ENCODE data around the gene CACNG7. TPM values are rescaled to one million over a fixed set of nuclear protein-coding genes. Genes with fewer than 3 reads are reported as not detected.

CACNG7 gene
- total and polyA plus RNA-seq, 2 donors = 0.05 TPM; not detected in 1

- WGBS = 18% methylated on average over 17 of the region's 17 CpGs
Measured at GRCh38 chr19:53907690-53908089, 1.4 kb upstream of the CACNG7 start.

GRCh38 chr19:53908106-53908934 lies 758 bp upstream of the CACNG7 start:
- Histone ChIP-seq H3K9me3 (ENCODE audit: control insufficient read depth in 2 of 2, insufficient read depth in 1 of 2, low read length in 1 of 2) (no peaks in the 10 kb centered on the region), H3K4me3 (ENCODE audit: low read length in 2 of 2) (no peak overlapping the region), H3K36me3 (ENCODE audit: control insufficient read depth in 2 of 2, insufficient read depth in 2 of 2, low read length in 1 of 2) (no peaks in the 10 kb centered on the region), H3K27ac (ENCODE audit: low read depth in 1 of 2, low read length in 1 of 2) (no peak overlapping the region), H3K4me1 (ENCODE audit: control insufficient read depth in 2 of 2, insufficient read depth in 2 of 2, low read length in 2 of 2) (peaks cover 0 to 3% of the 10 kb centered on the region in 2 donors), H3K27me3 (ENCODE audit: control insufficient read depth in 2 of 2, insufficient read depth in 1 of 2, low read length in 1 of 2) (peaks cover 51 to 78% of the 10 kb centered on the region in 2 donors)
- 5% methylated on average over 51 of the region's 51 CpGs for WGBS
- peak in 3 of 9 donors; percentile 57 to 58 (median 57) for DNase-seq (ENCODE audit: low read depth in 6 of 9, low spot score in 9 of 9)

More at GRCh38 chr19:53907690-53908089, 1.4 kb upstream of the CACNG7 start:
- H3K4me1 ChIP-seq (ENCODE audit: control insufficient read depth in 2 of 2, insufficient read depth in 2 of 2, low read length in 2 of 2) = peaks cover 0 to 3% of the 10 kb centered on the region in 2 donors
- no peaks in the 10 kb centered on the region for H3K36me3 ChIP-seq (ENCODE audit: control insufficient read depth in 2 of 2, insufficient read depth in 2 of 2, low read length in 1 of 2)
- H3K27me3 ChIP-seq (ENCODE audit: control insufficient read depth in 2 of 2, insufficient read depth in 1 of 2, low read length in 1 of 2) = peaks cover 51 to 76% of the 10 kb centered on the region in 2 donors
- DNase-seq (ENCODE audit: low read depth in 6 of 9, low spot score in 9 of 9) = no peak
- no peak overlapping the region for H3K27ac ChIP-seq (ENCODE audit: low read depth in 1 of 2, low read length in 1 of 2)
- H3K9me3 ChIP-seq (ENCODE audit: control insufficient read depth in 2 of 2, insufficient read depth in 1 of 2, low read length in 1 of 2) = no peaks in the 10 kb centered on the region
- no peak overlapping the region for H3K4me3 ChIP-seq (ENCODE audit: low read length in 2 of 2)

DNA sequence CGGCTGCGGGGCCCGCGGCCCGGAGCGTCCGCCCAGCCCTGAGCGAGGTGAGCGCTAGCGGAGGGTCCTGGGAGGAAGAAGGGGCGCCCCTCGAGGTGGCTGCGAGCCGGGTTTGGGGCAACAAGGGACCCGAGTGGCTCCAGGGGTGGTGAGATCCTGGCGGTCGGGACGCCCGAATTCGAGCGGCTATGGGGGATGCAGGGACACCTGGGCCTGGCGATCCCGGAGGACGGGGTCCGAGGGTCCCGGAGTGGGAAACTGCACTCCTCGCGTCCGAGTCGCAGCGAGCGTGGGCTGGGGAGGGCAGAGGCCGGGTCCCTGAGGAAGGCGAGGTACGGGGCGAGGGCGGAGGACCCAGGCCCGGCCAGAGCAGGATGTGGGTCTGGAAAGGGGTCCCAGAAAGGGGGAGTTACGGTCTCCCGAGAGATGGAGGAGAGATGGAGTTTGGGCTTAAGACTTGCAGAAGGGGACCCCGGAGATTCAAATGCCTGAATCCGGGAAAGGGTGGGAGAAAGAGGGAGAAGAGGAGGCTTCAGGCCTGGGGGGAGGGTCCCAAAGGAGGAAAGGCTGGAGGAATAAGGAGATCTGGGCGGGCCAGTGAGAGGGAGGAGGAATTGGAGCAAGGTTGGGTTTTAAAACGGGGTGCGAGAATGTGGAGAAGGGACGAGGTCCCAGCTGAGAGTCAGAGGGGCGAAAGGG lies 542 bp downstream of the CACNG7 start:
- Histone ChIP-seq H3K27ac (ENCODE audit: low read depth in 1 of 2, low read length in 1 of 2) (no peak overlapping the region), H3K27me3 (ENCODE audit: control insufficient read depth in 2 of 2, insufficient read depth in 1 of 2, low read length in 1 of 2) (peaks cover 51 to 74% of the 10 kb centered on the region in 2 donors), H3K4me1 (ENCODE audit: control insufficient read depth in 2 of 2, insufficient read depth in 2 of 2, low read length in 2 of 2) (peaks cover 0 to 3% of the 10 kb centered on the region in 2 donors), H3K36me3 (ENCODE audit: control insufficient read depth in 2 of 2, insufficient read depth in 2 of 2, low read length in 1 of 2) (no peaks in the 10 kb centered on the region), H3K4me3 (ENCODE audit: low read length in 2 of 2) (no peak overlapping the region), H3K9me3 (ENCODE audit: control insufficient read depth in 2 of 2, insufficient read depth in 1 of 2, low read length in 1 of 2) (no peaks in the 10 kb centered on the region)
- 4% methylated on average over 47 of the region's 47 CpGs for WGBS
- DNase-seq (ENCODE audit: low read depth in 6 of 9, low spot score in 9 of 9) = no peak

- H3K27me3 ChIP-seq (ENCODE audit: control insufficient read depth in 2 of 2, insufficient read depth in 1 of 2, low read length in 1 of 2) = peaks cover 51 to 71% of the 10 kb centered on the region in 2 donors
- no peak overlapping the region for H3K27ac ChIP-seq (ENCODE audit: low read depth in 1 of 2, low read length in 1 of 2)
- DNase-seq (ENCODE audit: low read depth in 6 of 9, low spot score in 9 of 9) = no peak
- no peak overlapping the region for H3K4me3 ChIP-seq (ENCODE audit: low read length in 2 of 2)
- 3% methylated on average over 13 of the region's 13 CpGs for WGBS
- no peaks in the 10 kb centered on the region for H3K9me3 ChIP-seq (ENCODE audit: control insufficient read depth in 2 of 2, insufficient read depth in 1 of 2, low read length in 1 of 2)
- H3K36me3 ChIP-seq (ENCODE audit: control insufficient read depth in 2 of 2, insufficient read depth in 2 of 2, low read length in 1 of 2) = no peaks in the 10 kb centered on the region
- peaks cover 0 to 3% of the 10 kb centered on the region in 2 donors for H3K4me1 ChIP-seq (ENCODE audit: control insufficient read depth in 2 of 2, insufficient read depth in 2 of 2, low read length in 2 of 2)
Measured at GRCh38 chr19:53910170-53910518, 1.1 kb downstream of the CACNG7 start.

- Histone ChIP-seq H3K36me3 (ENCODE audit: control insufficient read depth in 2 of 2, insufficient read depth in 2 of 2, low read length in 1 of 2) (no peaks in the 10 kb centered on the region), H3K9me3 (ENCODE audit: control insufficient read depth in 2 of 2, insufficient read depth in 1 of 2, low read length in 1 of 2) (no peaks in the 10 kb centered on the region), H3K4me1 (ENCODE audit: control insufficient read depth in 2 of 2, insufficient read depth in 2 of 2, low read length in 2 of 2) (peaks cover 0 to 3% of the 10 kb centered on the region in 2 donors), H3K27ac (ENCODE audit: low read depth in 1 of 2, low read length in 1 of 2) (no peak overlapping the region), H3K27me3 (ENCODE audit: control insufficient read depth in 2 of 2, insufficient read depth in 1 of 2, low read length in 1 of 2) (peaks cover 36 to 52% of the 10 kb centered on the region in 2 donors), H3K4me3 (ENCODE audit: low read length in 2 of 2) (no peak overlapping the region)
- 76% methylated on average over 18 of the region's 18 CpGs for WGBS
- DNase-seq (ENCODE audit: low read depth in 6 of 9, low spot score in 9 of 9) = no peak
Measured at GRCh38 chr19:53912653-53913052, 3.6 kb downstream of the CACNG7 start.

GRCh38 chr19:53915000-53915399 lies 5.9 kb downstream of the CACNG7 start:
- WGBS = 64% methylated on average over 8 of the region's 8 CpGs
- no peak for DNase-seq (ENCODE audit: low read depth in 6 of 9, low spot score in 9 of 9)
- H3K4me3 ChIP-seq (ENCODE audit: low read length in 2 of 2) = no peak overlapping the region
- no peaks in the 10 kb centered on the region for H3K36me3 ChIP-seq (ENCODE audit: control insufficient read depth in 2 of 2, insufficient read depth in 2 of 2, low read length in 1 of 2)
- no peaks in the 10 kb centered on the region for H3K9me3 ChIP-seq (ENCODE audit: control insufficient read depth in 2 of 2, insufficient read depth in 1 of 2, low read length in 1 of 2)
- H3K27ac ChIP-seq (ENCODE audit: low read depth in 1 of 2, low read length in 1 of 2) = no peak overlapping the region
- H3K27me3 ChIP-seq (ENCODE audit: control insufficient read depth in 2 of 2, insufficient read depth in 1 of 2, low read length in 1 of 2) = peaks cover 16 to 29% of the 10 kb centered on the region in 2 donors
- H3K4me1 ChIP-seq (ENCODE audit: control insufficient read depth in 2 of 2, insufficient read depth in 2 of 2, low read length in 2 of 2) = no peaks in the 10 kb centered on the region

DNA sequence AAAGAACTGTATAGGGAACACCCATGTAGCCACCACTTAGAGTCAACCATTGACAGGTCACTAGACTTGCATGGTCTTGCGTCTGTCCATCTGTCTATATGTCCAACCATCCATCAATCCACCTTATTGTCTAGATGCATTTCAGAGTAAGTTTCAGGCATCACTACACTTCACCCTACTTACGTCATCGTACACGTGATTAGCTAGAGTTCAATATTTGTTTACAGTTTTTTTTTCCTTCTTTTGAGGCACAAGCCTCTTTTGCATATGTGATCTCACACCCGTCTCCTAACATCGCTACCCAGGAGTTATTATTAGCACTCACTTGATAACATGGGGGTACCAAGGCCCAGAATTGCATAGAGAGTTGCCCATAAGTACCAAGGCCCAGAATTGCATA lies 6.9 kb downstream of the CACNG7 start:
- DNase-seq (ENCODE audit: low read depth in 6 of 9, low spot score in 9 of 9) = no peak
- Histone ChIP-seq H3K4me1 (ENCODE audit: control insufficient read depth in 2 of 2, insufficient read depth in 2 of 2, low read length in 2 of 2) (no peaks in the 10 kb centered on the region), H3K27me3 (ENCODE audit: control insufficient read depth in 2 of 2, insufficient read depth in 1 of 2, low read length in 1 of 2) (peaks cover 9 to 19% of the 10 kb centered on the region in 2 donors), H3K4me3 (ENCODE audit: low read length in 2 of 2) (no peak overlapping the region), H3K9me3 (ENCODE audit: control insufficient read depth in 2 of 2, insufficient read depth in 1 of 2, low read length in 1 of 2) (no peaks in the 10 kb centered on the region), H3K27ac (ENCODE audit: low read depth in 1 of 2, low read length in 1 of 2) (no peak overlapping the region), H3K36me3 (ENCODE audit: control insufficient read depth in 2 of 2, insufficient read depth in 2 of 2, low read length in 1 of 2) (no peaks in the 10 kb centered on the region)
- 85% methylated on average over 6 of the region's 6 CpGs for WGBS

DNA sequence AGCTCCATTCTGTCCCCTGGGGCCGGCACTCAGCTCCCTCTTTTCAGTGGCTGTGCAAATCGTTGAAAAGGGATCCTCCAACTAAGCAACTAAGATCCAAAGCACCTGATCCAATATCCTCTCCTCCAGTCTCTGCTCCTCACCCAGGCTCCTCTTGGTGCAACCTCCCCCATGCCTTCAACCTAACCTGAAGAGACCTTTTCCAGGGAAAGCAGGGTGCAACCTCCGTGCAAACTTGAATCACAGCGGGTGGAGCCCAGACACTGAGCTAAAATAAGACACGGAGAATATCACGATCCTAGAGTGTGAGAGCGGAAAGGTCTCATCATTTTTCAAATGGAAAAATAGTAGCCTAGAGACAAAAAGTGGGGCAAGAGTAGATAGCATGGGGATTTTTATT lies 8.3 kb downstream of the CACNG7 start:
- no peak for DNase-seq (ENCODE audit: low read depth in 6 of 9, low spot score in 9 of 9)
- WGBS = 92% methylated on average over 7 of the region's 7 CpGs
- no peak overlapping the region for H3K27ac ChIP-seq (ENCODE audit: low read depth in 1 of 2, low read length in 1 of 2)

GRCh38 chr19:53927739-53928138 lies 18.7 kb downstream of the CACNG7 start:
- WGBS = 51% methylated on average over 8 of the region's 8 CpGs
- DNase-seq (ENCODE audit: low read depth in 6 of 9, low spot score in 9 of 9) = peak in 6 of 9 donors; percentile 38 to 70 (median 45)
- Histone ChIP-seq H3K9me3 (ENCODE audit: control insufficient read depth in 2 of 2, insufficient read depth in 1 of 2, low read length in 1 of 2) (no peaks in the 10 kb centered on the region), H3K27ac (ENCODE audit: low read depth in 1 of 2, low read length in 1 of 2) (no peak overlapping the region), H3K4me3 (ENCODE audit: low read length in 2 of 2) (no peak overlapping the region), H3K36me3 (ENCODE audit: control insufficient read depth in 2 of 2, insufficient read depth in 2 of 2, low read length in 1 of 2) (no peaks in the 10 kb centered on the region), H3K4me1 (ENCODE audit: control insufficient read depth in 2 of 2, insufficient read depth in 2 of 2, low read length in 2 of 2) (no peaks in the 10 kb centered on the region), H3K27me3 (ENCODE audit: control insufficient read depth in 2 of 2, insufficient read depth in 1 of 2, low read length in 1 of 2) (no peaks in the 10 kb centered on the region)

More for the DNA sequence above, 8.3 kb downstream of the CACNG7 start:
- peaks cover 0 to 6% of the 10 kb centered on the region in 2 donors for H3K27me3 ChIP-seq (ENCODE audit: control insufficient read depth in 2 of 2, insufficient read depth in 1 of 2, low read length in 1 of 2)
- H3K36me3 ChIP-seq (ENCODE audit: control insufficient read depth in 2 of 2, insufficient read depth in 2 of 2, low read length in 1 of 2) = no peaks in the 10 kb centered on the region
- H3K4me3 ChIP-seq (ENCODE audit: low read length in 2 of 2) = no peak overlapping the region
- no peaks in the 10 kb centered on the region for H3K4me1 ChIP-seq (ENCODE audit: control insufficient read depth in 2 of 2, insufficient read depth in 2 of 2, low read length in 2 of 2)
- no peaks in the 10 kb centered on the region for H3K9me3 ChIP-seq (ENCODE audit: control insufficient read depth in 2 of 2, insufficient read depth in 1 of 2, low read length in 1 of 2)

Measured in thymus (tissue), 11 donors.